ENCODE data around the gene SCAF1. TPM values are rescaled to one million over a fixed set of nuclear protein-coding genes. Genes with fewer than 3 reads are reported as not detected.

SCAF1 gene
- total and polyA plus RNA-seq, 2 of the 13 experiments (the other 11 are each of a cell fraction or from before 2014, with no cell fraction given), result 3.3 to 6.1 TPM

DNA sequence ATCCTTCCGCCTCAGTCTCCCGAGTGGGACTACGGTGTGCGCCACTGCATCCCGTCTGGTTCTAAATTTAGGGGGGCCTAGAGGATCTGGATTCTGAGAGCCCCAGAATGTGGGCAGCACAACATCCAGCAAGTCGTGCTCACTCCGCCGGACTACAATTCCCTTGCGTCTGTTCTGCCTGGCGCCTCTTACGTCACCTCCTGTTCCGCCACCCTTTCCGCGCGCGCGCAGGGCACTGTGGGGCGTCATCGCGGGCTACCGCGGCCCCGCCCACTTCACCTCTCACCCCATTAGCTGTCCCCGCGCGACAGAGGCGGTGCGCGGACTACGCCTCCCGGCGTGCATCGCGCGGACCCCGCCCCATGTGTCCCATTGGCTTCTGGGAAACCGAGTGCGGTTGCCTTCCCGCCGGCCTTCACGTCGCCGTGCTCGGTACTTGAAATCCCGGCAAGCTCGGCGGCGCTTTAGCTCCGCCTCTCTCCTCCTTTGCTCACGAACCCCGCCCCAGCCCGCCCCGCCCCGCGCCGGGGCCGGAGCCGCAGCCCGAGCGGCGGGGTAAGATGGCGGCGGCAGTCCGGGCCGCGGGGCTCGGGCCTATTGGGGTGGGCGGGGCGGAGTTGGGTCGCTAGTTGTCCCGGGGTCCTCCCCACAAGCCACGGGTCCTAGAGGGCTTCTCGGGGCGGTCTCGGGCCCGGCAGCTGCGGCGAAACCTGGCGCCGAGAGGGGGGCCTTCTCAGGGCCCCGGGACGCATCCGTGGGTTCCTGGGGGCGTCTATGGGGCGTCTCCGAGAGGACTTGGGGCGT, at the start of gene SCAF1 (continued):
- TF ChIP-seq HCFC1 (IDR thresholded peaks at IDR 0.05; ENCODE audit: low read depth, low read length), result peak; percentile 96
- TF ChIP-seq SATB2 (CRISPR knock-in tag; IDR thresholded peaks at IDR 0.05), result no peak
- TF ChIP-seq, protein P1, sequence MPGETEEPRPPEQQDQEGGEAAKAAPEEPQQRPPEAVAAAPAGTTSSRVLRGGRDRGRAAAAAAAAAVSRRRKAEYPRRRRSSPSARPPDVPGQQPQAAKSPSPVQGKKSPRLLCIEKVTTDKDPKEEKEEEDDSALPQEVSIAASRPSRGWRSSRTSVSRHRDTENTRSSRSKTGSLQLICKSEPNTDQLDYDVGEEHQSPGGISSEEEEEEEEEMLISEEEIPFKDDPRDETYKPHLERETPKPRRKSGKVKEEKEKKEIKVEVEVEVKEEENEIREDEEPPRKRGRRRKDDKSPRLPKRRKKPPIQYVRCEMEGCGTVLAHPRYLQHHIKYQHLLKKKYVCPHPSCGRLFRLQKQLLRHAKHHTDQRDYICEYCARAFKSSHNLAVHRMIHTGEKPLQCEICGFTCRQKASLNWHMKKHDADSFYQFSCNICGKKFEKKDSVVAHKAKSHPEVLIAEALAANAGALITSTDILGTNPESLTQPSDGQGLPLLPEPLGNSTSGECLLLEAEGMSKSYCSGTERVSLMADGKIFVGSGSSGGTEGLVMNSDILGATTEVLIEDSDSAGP (CRISPR knock-in tag; IDR thresholded peaks at IDR 0.05; ENCODE audit: borderline replicate concordance), result peak; percentile 77
- no peak for TF ChIP-seq HMG20A (CRISPR knock-in tag; IDR thresholded peaks at IDR 0.05; ENCODE audit: borderline replicate concordance)
- TF ChIP-seq, protein P2, sequence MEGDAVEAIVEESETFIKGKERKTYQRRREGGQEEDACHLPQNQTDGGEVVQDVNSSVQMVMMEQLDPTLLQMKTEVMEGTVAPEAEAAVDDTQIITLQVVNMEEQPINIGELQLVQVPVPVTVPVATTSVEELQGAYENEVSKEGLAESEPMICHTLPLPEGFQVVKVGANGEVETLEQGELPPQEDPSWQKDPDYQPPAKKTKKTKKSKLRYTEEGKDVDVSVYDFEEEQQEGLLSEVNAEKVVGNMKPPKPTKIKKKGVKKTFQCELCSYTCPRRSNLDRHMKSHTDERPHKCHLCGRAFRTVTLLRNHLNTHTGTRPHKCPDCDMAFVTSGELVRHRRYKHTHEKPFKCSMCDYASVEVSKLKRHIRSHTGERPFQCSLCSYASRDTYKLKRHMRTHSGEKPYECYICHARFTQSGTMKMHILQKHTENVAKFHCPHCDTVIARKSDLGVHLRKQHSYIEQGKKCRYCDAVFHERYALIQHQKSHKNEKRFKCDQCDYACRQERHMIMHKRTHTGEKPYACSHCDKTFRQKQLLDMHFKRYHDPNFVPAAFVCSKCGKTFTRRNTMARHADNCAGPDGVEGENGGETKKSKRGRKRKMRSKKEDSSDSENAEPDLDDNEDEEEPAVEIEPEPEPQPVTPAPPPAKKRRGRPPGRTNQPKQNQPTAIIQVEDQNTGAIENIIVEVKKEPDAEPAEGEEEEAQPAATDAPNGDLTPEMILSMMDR (CRISPR knock-in tag; IDR thresholded peaks at IDR 0.05), result no peak
- TF ChIP-seq, protein P3, sequence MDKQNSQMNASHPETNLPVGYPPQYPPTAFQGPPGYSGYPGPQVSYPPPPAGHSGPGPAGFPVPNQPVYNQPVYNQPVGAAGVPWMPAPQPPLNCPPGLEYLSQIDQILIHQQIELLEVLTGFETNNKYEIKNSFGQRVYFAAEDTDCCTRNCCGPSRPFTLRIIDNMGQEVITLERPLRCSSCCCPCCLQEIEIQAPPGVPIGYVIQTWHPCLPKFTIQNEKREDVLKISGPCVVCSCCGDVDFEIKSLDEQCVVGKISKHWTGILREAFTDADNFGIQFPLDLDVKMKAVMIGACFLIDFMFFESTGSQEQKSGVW (CRISPR knock-in tag; IDR thresholded peaks at IDR 0.05; ENCODE audit: borderline replicate concordance), result no peak
- no peak for TF ChIP-seq HNRNPUL1 (IDR thresholded peaks at IDR 0.05; ENCODE audit: low read depth, low read length)
- TF ChIP-seq ZNF326 (CRISPR knock-in tag; IDR thresholded peaks at IDR 0.05; ENCODE audit: borderline replicate concordance), result no peak
- TF ChIP-seq ZFP36 (IDR thresholded peaks at IDR 0.05; ENCODE audit: borderline replicate concordance, low read depth, low read length, partially characterized antibody), result no peak
- TF ChIP-seq GFI1 (CRISPR knock-in tag; IDR thresholded peaks at IDR 0.05; ENCODE audit: borderline replicate concordance), result peak; percentile 37; the same call in 1 of the 2 replicates
- TF ChIP-seq ZNF138 (CRISPR knock-in tag; IDR thresholded peaks at IDR 0.05; ENCODE audit: low read depth), result no peak
- TF ChIP-seq SMARCC2 (IDR thresholded peaks at IDR 0.05), result no peak
- no peak for TF ChIP-seq ARID2 (CRISPR knock-in tag; IDR thresholded peaks at IDR 0.05; ENCODE audit: borderline replicate concordance)
- no peak for TF ChIP-seq ZNF468 (CRISPR knock-in tag; IDR thresholded peaks at IDR 0.05)
- peak; percentile 31; the same call in 1 of the 2 replicates for TF ChIP-seq NCOA2 (CRISPR knock-in tag; IDR thresholded peaks at IDR 0.05)
- no peak for TF ChIP-seq ZFYVE20 (CRISPR knock-in tag; IDR thresholded peaks at IDR 0.05; ENCODE audit: borderline replicate concordance, low read depth)
- TF ChIP-seq MBNL3 (CRISPR knock-in tag; conservative IDR thresholded peaks at IDR 0.05), result no peak
- TF ChIP-seq ZNF451 (CRISPR knock-in tag; IDR thresholded peaks at IDR 0.05), result no peak
- peak; percentile 53 for TF ChIP-seq POGZ (CRISPR knock-in tag; IDR thresholded peaks at IDR 0.05)
- TF ChIP-seq, protein P4, sequence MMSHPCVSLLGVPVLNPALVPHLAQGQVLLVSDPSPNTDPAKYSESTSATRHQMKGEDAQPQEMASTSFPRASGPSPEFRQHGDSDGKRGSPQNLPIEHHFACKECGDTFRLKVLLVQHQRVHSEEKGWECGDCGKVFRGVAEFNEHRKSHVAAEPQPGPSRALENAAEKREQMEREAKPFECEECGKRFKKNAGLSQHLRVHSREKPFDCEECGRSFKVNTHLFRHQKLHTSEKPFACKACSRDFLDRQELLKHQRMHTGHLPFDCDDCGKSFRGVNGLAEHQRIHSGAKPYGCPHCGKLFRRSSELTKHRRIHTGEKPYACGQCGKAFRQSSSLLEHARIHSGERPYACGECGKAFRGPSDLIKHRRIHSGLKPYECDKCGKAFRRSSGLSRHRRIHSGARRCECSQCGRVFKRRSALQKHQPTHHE (CRISPR knock-in tag; IDR thresholded peaks at IDR 0.05; ENCODE audit: borderline replicate concordance), result no peak; the same call in 1 of the 2 replicates
- no peak for TF ChIP-seq ZNF354B (CRISPR knock-in tag; IDR thresholded peaks at IDR 0.05)
- peak; percentile 66 for TF ChIP-seq HNRNPK (IDR thresholded peaks at IDR 0.05; ENCODE audit: low read depth, low read length, poor library complexity, severe bottlenecking)
- no peak for TF ChIP-seq ZNF773 (CRISPR knock-in tag; IDR thresholded peaks at IDR 0.05; ENCODE audit: borderline replicate concordance)
- TF ChIP-seq, protein P5, sequence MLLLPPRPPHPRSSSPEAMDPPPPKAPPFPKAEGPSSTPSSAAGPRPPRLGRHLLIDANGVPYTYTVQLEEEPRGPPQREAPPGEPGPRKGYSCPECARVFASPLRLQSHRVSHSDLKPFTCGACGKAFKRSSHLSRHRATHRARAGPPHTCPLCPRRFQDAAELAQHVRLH (CRISPR knock-in tag; IDR thresholded peaks at IDR 0.05; ENCODE audit: borderline replicate concordance, low read depth), result no peak

Data from HepG2 (cell line).